Panc1 (cell line): ENCODE results near the gene LNX1.

Source experiments
- TCF7L2 ChIP-seq: IDR thresholded peaks from 2 replicates; pipeline ENCODE4 v1.6.1; 2011; ENCODE audit warnings: mild to moderate bottlenecking, low read depth, low read length, inconsistent platforms
- TF ChIP-seq, protein P1 (sequence below): fragments of 450-650 bp; IDR thresholded peaks from 2 replicates; pipeline ENCODE4 v1.5.1; 2017; ENCODE audit warnings: mild to moderate bottlenecking

GRCh38 chr4:53582194-53582593, 9.1 kb downstream of the LNX1 start:
- TF ChIP-seq, protein P1, sequence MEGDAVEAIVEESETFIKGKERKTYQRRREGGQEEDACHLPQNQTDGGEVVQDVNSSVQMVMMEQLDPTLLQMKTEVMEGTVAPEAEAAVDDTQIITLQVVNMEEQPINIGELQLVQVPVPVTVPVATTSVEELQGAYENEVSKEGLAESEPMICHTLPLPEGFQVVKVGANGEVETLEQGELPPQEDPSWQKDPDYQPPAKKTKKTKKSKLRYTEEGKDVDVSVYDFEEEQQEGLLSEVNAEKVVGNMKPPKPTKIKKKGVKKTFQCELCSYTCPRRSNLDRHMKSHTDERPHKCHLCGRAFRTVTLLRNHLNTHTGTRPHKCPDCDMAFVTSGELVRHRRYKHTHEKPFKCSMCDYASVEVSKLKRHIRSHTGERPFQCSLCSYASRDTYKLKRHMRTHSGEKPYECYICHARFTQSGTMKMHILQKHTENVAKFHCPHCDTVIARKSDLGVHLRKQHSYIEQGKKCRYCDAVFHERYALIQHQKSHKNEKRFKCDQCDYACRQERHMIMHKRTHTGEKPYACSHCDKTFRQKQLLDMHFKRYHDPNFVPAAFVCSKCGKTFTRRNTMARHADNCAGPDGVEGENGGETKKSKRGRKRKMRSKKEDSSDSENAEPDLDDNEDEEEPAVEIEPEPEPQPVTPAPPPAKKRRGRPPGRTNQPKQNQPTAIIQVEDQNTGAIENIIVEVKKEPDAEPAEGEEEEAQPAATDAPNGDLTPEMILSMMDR, result no peak
- no peak for TF ChIP-seq TCF7L2
